Activated CD4-positive, alpha-beta T cell treated with anti-CD3 and anti-CD28 coated beads for 1 hour (primary cell): ENCODE data around the gene NXF3.
"Not testable (repeated sequence)": the region's sequence is repeated elsewhere in the genome, so short reads cannot be mapped to it uniquely, and the experiment has no call there.

Source experiments
- DNase-seq: peaks from one replicate; pipeline ENCODE4 v3.0.0-alpha.2; 2020

The NXF3 gene

DNA sequence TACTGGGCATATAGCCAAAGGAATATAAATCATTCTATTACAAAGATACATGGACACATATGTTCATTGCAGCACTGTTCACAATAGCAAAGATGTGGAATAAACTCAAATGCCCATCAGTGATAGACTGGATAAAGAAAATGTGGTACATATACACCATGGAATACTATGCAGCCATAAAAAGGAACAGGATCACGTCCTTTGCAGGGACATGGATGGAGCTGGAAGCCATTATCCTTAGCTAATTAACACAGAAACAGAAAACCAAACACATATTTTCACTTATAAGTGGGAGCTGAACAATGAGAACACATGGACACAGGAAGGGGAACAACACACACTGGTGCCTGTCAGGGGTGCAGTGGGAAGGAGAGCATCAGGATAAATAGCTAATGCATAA is 59.6 kb downstream of the NXF3 start:
- DNase-seq, result not testable (repeated sequence)
